Measurements from ENCODE around the gene ARHGEF10L.

Gene ARHGEF10L

GRCh38 chr1:17576519-17576853 lies 37.0 kb downstream of the ARHGEF10L start:
- DNase-seq = no peak
- H3K4me3 ChIP-seq (ENCODE audit: low read depth, low read length) = no peak overlapping the region
- no peaks in the 10 kb centered on the region for H3K36me3 ChIP-seq (replicated peaks)
- no peak overlapping the region for H3K27ac ChIP-seq
- in situ Hi-C loops (cut with HindIII; ENCODE audit: low pct_ligation_motif_present, low sequenced_read_pairs) = no loop called here
- no peaks in the 10 kb centered on the region for H3K27me3 ChIP-seq (replicated peaks)
- no peak for TF ChIP-seq CTCF (IDR thresholded peaks at IDR 0.05; ENCODE audit: low read depth, low read length, missing control alignments)

GRCh38 chr1:17577907-17578297 lies 38.4 kb downstream of the ARHGEF10L start:
- Histone ChIP-seq H3K27ac (no peak overlapping the region), H3K27me3 (replicated peaks) (no peaks in the 10 kb centered on the region), H3K36me3 (replicated peaks) (no peaks in the 10 kb centered on the region), H3K4me3 (ENCODE audit: low read depth, low read length) (no peak overlapping the region)
- no peak for DNase-seq
- no peak for TF ChIP-seq CTCF (IDR thresholded peaks at IDR 0.05; ENCODE audit: low read depth, low read length, missing control alignments)
- in situ Hi-C loops (cut with HindIII; ENCODE audit: low pct_ligation_motif_present, low sequenced_read_pairs) = no loop called here

GRCh38 chr1:17579951-17580939 lies 40.7 kb downstream of the ARHGEF10L start:
- Histone ChIP-seq H3K27ac (no peak overlapping the region), H3K36me3 (replicated peaks) (no peaks in the 10 kb centered on the region), H3K4me3 (ENCODE audit: low read depth, low read length) (no peak overlapping the region), H3K27me3 (replicated peaks) (no peaks in the 10 kb centered on the region)
- no peak for TF ChIP-seq CTCF (IDR thresholded peaks at IDR 0.05; ENCODE audit: low read depth, low read length, missing control alignments)
- no peak for DNase-seq
- in situ Hi-C loops (cut with HindIII; ENCODE audit: low pct_ligation_motif_present, low sequenced_read_pairs) = no loop called here

- in situ Hi-C loops (cut with HindIII; ENCODE audit: low pct_ligation_motif_present, low sequenced_read_pairs) = no loop called here
- no peak for TF ChIP-seq CTCF (IDR thresholded peaks at IDR 0.05; ENCODE audit: low read depth, low read length, missing control alignments)
- Histone ChIP-seq H3K27me3 (replicated peaks) (no peaks in the 10 kb centered on the region), H3K36me3 (replicated peaks) (no peaks in the 10 kb centered on the region), H3K27ac (no peak overlapping the region), H3K4me3 (ENCODE audit: low read depth, low read length) (no peak overlapping the region)
- DNase-seq = no peak
Measured at GRCh38 chr1:17581389-17582123, 42.1 kb downstream of the ARHGEF10L start.

- in situ Hi-C loops (cut with HindIII; ENCODE audit: low pct_ligation_motif_present, low sequenced_read_pairs) = no loop called here
- no peak for DNase-seq
- no peak for TF ChIP-seq CTCF (IDR thresholded peaks at IDR 0.05; ENCODE audit: low read depth, low read length, missing control alignments)
- Histone ChIP-seq H3K4me3 (ENCODE audit: low read depth, low read length) (no peak overlapping the region), H3K36me3 (replicated peaks) (no peaks in the 10 kb centered on the region), H3K27ac (no peak overlapping the region), H3K27me3 (replicated peaks) (no peaks in the 10 kb centered on the region)
Measured at GRCh38 chr1:17582124-17582774, 42.8 kb downstream of the ARHGEF10L start.
